ENCODE results near the gene PDE7B. TPM values are rescaled to one million over a fixed set of nuclear protein-coding genes. Genes with fewer than 3 reads are reported as not detected.

PDE7B gene
- total and polyA plus RNA-seq, 7 donors = 1.9 to 4.6 (median 2.7) TPM

GRCh38 chr6:136123468-136123867, 272.0 kb downstream of the PDE7B start:
- TF ChIP-seq CTCF (IDR thresholded peaks at IDR 0.05) = no peak
- Histone ChIP-seq H3K27me3 (ENCODE audit: insufficient read depth in 3 of 3, low read length in 2 of 3) (peaks cover 0 to 2% (median 0%) of the 10 kb centered on the region in 3 donors), H3K4me3 (no peak overlapping the region), H3K36me3 (ENCODE audit: insufficient read depth in 1 of 2, low read depth in 1 of 2) (no peaks in the 10 kb centered on the region), H3K4me1 (no peaks in the 10 kb centered on the region), H3K9me3 (no peaks in the 10 kb centered on the region), H3K27ac (no peak overlapping the region)
- intact Hi-C loops (cut with DNase I) = no loop called here
- DNase-seq (no peak), ATAC-seq (no peak)
- 53 to 70% (median 69%) methylated on average over 1 of the region's 1 CpG for WGBS, 3 donors

- no peaks in the 10 kb centered on the region for H3K36me3 ChIP-seq (ENCODE audit: insufficient read depth in 1 of 2, low read depth in 1 of 2)
- no peak for TF ChIP-seq CTCF (IDR thresholded peaks at IDR 0.05)
- H3K4me3 ChIP-seq = no peak overlapping the region
- no peaks in the 10 kb centered on the region for H3K9me3 ChIP-seq
- no peak overlapping the region for H3K27ac ChIP-seq
- 94 to 98% (median 95%) methylated on average over 2 of the region's 2 CpGs for WGBS, 3 donors
- no peak for ATAC-seq
- DNase-seq = no peak
- H3K27me3 ChIP-seq (ENCODE audit: insufficient read depth in 3 of 3, low read length in 2 of 3) = peaks cover 0 to 2% (median 0%) of the 10 kb centered on the region in 3 donors
- intact Hi-C loops (cut with DNase I) = no loop called here
- H3K4me1 ChIP-seq = no peaks in the 10 kb centered on the region
Observed at GRCh38 chr6:136125585-136125984, 274.1 kb downstream of the PDE7B start.

DNA sequence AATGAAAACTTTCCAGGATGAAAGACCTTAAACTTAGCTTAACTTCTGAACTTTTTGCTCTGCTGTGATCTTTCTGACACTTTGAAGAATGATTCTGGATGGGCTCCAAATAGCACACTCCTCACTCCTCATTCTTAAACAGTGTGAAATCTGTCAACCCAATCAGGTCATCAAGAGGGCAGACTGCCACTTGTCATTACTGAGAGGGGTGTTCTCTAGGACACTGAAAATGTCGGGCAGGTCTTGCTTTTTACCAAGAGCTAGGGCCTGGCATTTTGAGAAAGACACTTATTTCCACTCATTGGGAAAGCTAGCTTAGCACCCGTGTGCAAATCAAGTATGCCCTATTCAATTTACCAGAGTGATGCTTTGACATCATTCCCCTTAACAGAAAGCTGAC, 276.4 kb downstream of the PDE7B start:
- no peak for DNase-seq
- ATAC-seq = no peak
- Histone ChIP-seq H3K36me3 (ENCODE audit: insufficient read depth in 1 of 2, low read depth in 1 of 2) (no peaks in the 10 kb centered on the region), H3K9me3 (no peaks in the 10 kb centered on the region), H3K4me1 (no peaks in the 10 kb centered on the region), H3K27ac (no peak overlapping the region), H3K4me3 (no peak overlapping the region), H3K27me3 (ENCODE audit: insufficient read depth in 3 of 3, low read length in 2 of 3) (peaks cover 0 to 2% (median 0%) of the 10 kb centered on the region in 3 donors)
- TF ChIP-seq CTCF (IDR thresholded peaks at IDR 0.05) = no peak
- WGBS, 3 donors = 24 to 34% (median 28%) methylated on average over 2 of the region's 2 CpGs
- intact Hi-C loops (cut with DNase I) = no loop called here

DNA sequence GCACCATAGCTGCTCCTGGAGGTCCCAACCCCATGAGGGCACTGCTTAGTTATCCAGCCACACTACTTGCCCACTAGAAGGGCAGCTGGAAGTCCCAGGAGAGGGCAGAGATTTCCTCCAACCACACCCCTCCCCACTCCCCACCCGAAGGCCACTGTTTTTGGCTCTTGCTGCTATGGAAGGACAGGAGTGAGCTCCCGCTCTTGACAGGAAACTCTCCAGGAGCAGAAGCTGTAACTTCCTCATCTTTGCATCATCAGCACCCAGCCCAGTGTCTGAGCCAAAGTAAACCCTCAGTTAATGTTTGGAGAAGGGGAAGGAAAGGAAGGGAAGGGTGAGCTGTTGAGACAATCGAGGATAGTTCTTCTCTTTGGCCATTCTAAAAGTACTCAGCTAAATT, 277.9 kb downstream of the PDE7B start:
- H3K36me3 ChIP-seq (ENCODE audit: insufficient read depth in 1 of 2, low read depth in 1 of 2) = no peaks in the 10 kb centered on the region
- ATAC-seq (no peak), DNase-seq (no peak)
- WGBS, 3 donors = 49 to 75% (median 63%) methylated on average over 3 of the region's 3 CpGs
- H3K27me3 ChIP-seq (ENCODE audit: insufficient read depth in 3 of 3, low read length in 2 of 3) = peaks cover 0 to 2% (median 0%) of the 10 kb centered on the region in 3 donors
- no peaks in the 10 kb centered on the region for H3K4me1 ChIP-seq
- TF ChIP-seq CTCF (IDR thresholded peaks at IDR 0.05) = no peak
- no peak overlapping the region for H3K27ac ChIP-seq
- intact Hi-C loops (cut with DNase I) = no loop called here
- no peak overlapping the region for H3K4me3 ChIP-seq
- no peaks in the 10 kb centered on the region for H3K9me3 ChIP-seq

GRCh38 chr6:136134268-136134667, 282.8 kb downstream of the PDE7B start:
- ATAC-seq = no peak
- TF ChIP-seq CTCF (IDR thresholded peaks at IDR 0.05) = no peak
- intact Hi-C loops (cut with DNase I) = no loop called here

More at GRCh38 chr6:136134268-136134667, 282.8 kb downstream of the PDE7B start:
- no peak overlapping the region for H3K4me3 ChIP-seq
- DNase-seq = no peak
- H3K27me3 ChIP-seq (ENCODE audit: insufficient read depth in 3 of 3, low read length in 2 of 3) = no peaks in the 10 kb centered on the region
- no peaks in the 10 kb centered on the region for H3K36me3 ChIP-seq (ENCODE audit: insufficient read depth in 1 of 2, low read depth in 1 of 2)
- no peaks in the 10 kb centered on the region for H3K4me1 ChIP-seq
- H3K9me3 ChIP-seq = no peaks in the 10 kb centered on the region
- 70 to 80% (median 73%) methylated on average over 5 of the region's 5 CpGs for WGBS, 3 donors
- H3K27ac ChIP-seq = no peak overlapping the region

Measured in psoas muscle (tissue), 8 donors.